Small intestine (tissue), 16 donors: ENCODE data around the gene DNAAF3. TPM values are rescaled to one million over a fixed set of nuclear protein-coding genes. Genes with fewer than 3 reads are reported as not detected.
"Not testable (repeated sequence)": the region's sequence is repeated elsewhere in the genome, so short reads cannot be mapped to it uniquely, and the experiment has no call there.

Experiments
- DNase-seq, 2 donors: peaks; one replicate each; pipeline versions ENCODE4 v3.0.0 to v3.0.0-alpha.2; 2013
- FAIRE-seq: peaks from 2 replicates; lab custom pipeline; 2012; peaks lifted over from hg19 to GRCh38; lab: Jason Lieb, UNC
- H3K27ac ChIP-seq, 3 donors: one replicate each; pipeline ENCODE4 v1.5.1; 2013; ENCODE audit warnings: low read length in 2 of 3, mild to moderate bottlenecking in 2 of 3, control low read depth in 1 of 3, inconsistent platforms in 1 of 3, low read depth in 1 of 3, moderate library complexity in 1 of 3
- H3K27me3 ChIP-seq, 3 donors: one replicate each; pipeline ENCODE4 v1.6.1; 2013; ENCODE audit warnings: low read length in 3 of 3, inconsistent platforms in 1 of 3; ENCODE audit not compliant: control insufficient read depth in 3 of 3, insufficient read depth in 3 of 3
- H3K36me3 ChIP-seq, 3 donors: one replicate each; pipeline ENCODE4 v1.6.1; 2013; ENCODE audit warnings: low read length in 3 of 3, inconsistent platforms in 1 of 3, low read depth in 1 of 3, mild to moderate bottlenecking in 1 of 3, moderate library complexity in 1 of 3; ENCODE audit not compliant: control insufficient read depth in 3 of 3, insufficient read depth in 2 of 3
- H3K4me1 ChIP-seq, 3 donors: one replicate each; pipeline ENCODE4 v1.6.1; 2013; ENCODE audit warnings: low read length in 2 of 3, inconsistent platforms in 1 of 3, low read depth in 1 of 3, mild to moderate bottlenecking in 1 of 3, moderate library complexity in 1 of 3; ENCODE audit not compliant: control insufficient read depth in 3 of 3, insufficient read depth in 2 of 3
- H3K4me3 ChIP-seq, 3 donors: one replicate each; pipeline ENCODE4 v1.5.1; 2013; ENCODE audit warnings: low read length in 3 of 3, control low read depth in 1 of 3, inconsistent platforms in 1 of 3, low read depth in 1 of 3, mild to moderate bottlenecking in 1 of 3, moderate library complexity in 1 of 3
- H3K9me3 ChIP-seq, 2 donors: one replicate each; pipeline ENCODE4 v1.6.1; 2013; ENCODE audit warnings: low read depth in 1 of 2, low read length in 1 of 2; ENCODE audit not compliant: control insufficient read depth in 2 of 2, insufficient read depth in 1 of 2
- WGBS, 3 donors: extraction: QIAGEN DNeasy Blood & Tissue Kit; methylation state at CpG; one replicate each; pipeline ENCODE4 v1.1.7; 2013; 5-methylcytosine and 5-hydroxymethylcytosine counted together
- long read RNA-seq, 10 donors: transcript quantifications; one replicate each; lab custom pipeline, GENCODE V29; 2026
- polyA plus RNA-seq, 4 donors: library from polyadenylated mRNA; stranded (reverse) in 3 of 4; unstranded in 1 of 4; fragments of 200-250 nt in 3 of 4; fragments of 120-200 nt in 1 of 4; gene quantifications; one replicate each; pipeline versions ENCODE4 v1.2.1 to v1.2.3, GENCODE V29; 2013
- donor health status: healthy with polysubstance abuse.
- donor health status: control.
- donor health status: control.
- donor health status: Bipolar disorder and iron deficiency.
- donor health status: healthy.

Gene DNAAF3
- polyA plus RNA-seq: under 1 TPM in 2 of 4 donors, not detected in 2; 0.62 to 0.64 TPM
- long read RNA-seq, donor 1: 0 reads
- long read RNA-seq, donor 2: 0 reads
- long read RNA-seq, donor 3, partial matches to known transcripts: 0 of 1 reads
- long read RNA-seq, donor 3, other reads (novel, unspliced or antisense): 0 of 1 reads
- long read RNA-seq, donor 4: 0 reads
- long read RNA-seq, donor 5: 0 reads
- long read RNA-seq, donor 6: 0 reads
- long read RNA-seq, donor 7: 0 reads
- long read RNA-seq, donor 8: 0 reads
- long read RNA-seq, donor 9: 0 reads
- long read RNA-seq, donor 10: 0 reads

GRCh38 chr19:55166530-55167268 lies at the start of gene DNAAF3:
Gene DNAAF3, minus strand, starts transcription at chr19:55166613. Its CDS starts 200 bp downstream, at chr19:55166413.
- Histone ChIP-seq H3K9me3 (no peaks in the 10 kb centered on the region), H3K4me1 (peaks cover 0 to 4% (median 0%) of the 10 kb centered on the region in 3 donors), H3K27ac (no peak within 1 kb of the TSS), H3K27me3 (peaks cover 0 to 43% (median 25%) of the 10 kb centered on the region in 3 donors), H3K4me3 (peak within 1 kb of the TSS in 2 of 3 donors; percentile 10 to 42), H3K36me3 (no peaks in the 10 kb centered on the region)
- DNase-seq: peak; percentile 96 to 97
- 1 to 2% (median 1%) methylated on average over 30 to 33 of the region's 33 CpGs for WGBS, 3 donors
- no peak for FAIRE-seq

- 83 to 86% (median 84%) methylated on average over 7 of the region's 7 CpGs for WGBS, 3 donors
- H3K27me3 ChIP-seq: peaks cover 0 to 2% (median 0%) of the 10 kb centered on the region in 3 donors
- H3K4me1 ChIP-seq: peaks cover 0 to 23% (median 5%) of the 10 kb centered on the region in 3 donors
- FAIRE-seq (no peak), DNase-seq (no peak)
- no peak overlapping the region for H3K4me3 ChIP-seq
- H3K9me3 ChIP-seq: peaks cover 0 to 16% of the 10 kb centered on the region in 2 donors
- H3K27ac ChIP-seq: no peak overlapping the region
- H3K36me3 ChIP-seq: peaks cover 0 to 4% (median 0%) of the 10 kb centered on the region in 3 donors
Measured at GRCh38 chr19:55213547-55213946, 47.1 kb upstream of the DNAAF3 start.

- peaks cover 0 to 4% (median 0%) of the 10 kb centered on the region in 3 donors for H3K36me3 ChIP-seq
- no peak overlapping the region for H3K4me3 ChIP-seq
- peaks cover 0 to 2% (median 0%) of the 10 kb centered on the region in 3 donors for H3K27me3 ChIP-seq
- H3K4me1 ChIP-seq: peaks cover 0 to 23% (median 5%) of the 10 kb centered on the region in 3 donors
- H3K9me3 ChIP-seq: peaks cover 0 to 16% of the 10 kb centered on the region in 2 donors
- WGBS, 3 donors: 78 to 90% (median 81%) methylated on average over 3 of the region's 3 CpGs
- H3K27ac ChIP-seq: no peak overlapping the region
- FAIRE-seq (no peak), DNase-seq (peak in 1 of 2 donors; percentile 68)
Measured at GRCh38 chr19:55212447-55212846, 46.0 kb upstream of the DNAAF3 start.

GRCh38 chr19:55209693-55210472 lies 43.5 kb upstream of the DNAAF3 start:
- peaks cover 0 to 3% (median 2%) of the 10 kb centered on the region in 3 donors for H3K27me3 ChIP-seq
- peak overlapping the region; percentile 87 to 99 (median 98) for H3K27ac ChIP-seq
- WGBS, 3 donors: 27 to 61% (median 42%) methylated on average over 17 of the region's 17 CpGs
- H3K9me3 ChIP-seq: peaks cover 0 to 16% of the 10 kb centered on the region in 2 donors
- H3K36me3 ChIP-seq: peaks cover 0 to 18% (median 0%) of the 10 kb centered on the region in 3 donors
- H3K4me3 ChIP-seq: peak overlapping the region in 2 of 3 donors; percentile 29 to 57
- FAIRE-seq (no peak), DNase-seq (peak; percentile 46 to 71)
- peaks cover 0 to 17% (median 0%) of the 10 kb centered on the region in 3 donors for H3K4me1 ChIP-seq

GRCh38 chr19:55208880-55209692 lies 42.7 kb upstream of the DNAAF3 start, which contains the start of gene PTPRH:
Gene PTPRH, minus strand, starts transcription at chr19:55209501. Its CDS starts 68 bp downstream, at chr19:55209433.
- WGBS, 3 donors: 8 to 36% (median 26%) methylated on average over 15 to 17 of the region's 18 CpGs
- Histone ChIP-seq H3K4me1 (peaks cover 0 to 17% (median 0%) of the 10 kb centered on the region in 3 donors), H3K27me3 (peaks cover 0 to 3% (median 2%) of the 10 kb centered on the region in 3 donors), H3K27ac (peak within 1 kb of the TSS; percentile 87 to 99 (median 98)), H3K36me3 (peaks cover 0 to 26% (median 4%) of the 10 kb centered on the region in 3 donors), H3K9me3 (peaks cover 0 to 16% of the 10 kb centered on the region in 2 donors), H3K4me3 (peak within 1 kb of the TSS; percentile 4 to 57 (median 55))
- no peak for FAIRE-seq
- DNase-seq: peak; percentile 75 to 97

- DNase-seq (peak; percentile 96 to 99), FAIRE-seq (no peak)
- 4 to 25% (median 14%) methylated on average over 29 of the region's 29 CpGs for WGBS, 3 donors
- Histone ChIP-seq H3K27ac (peak overlapping the region; percentile 94 to 98 (median 96)), H3K4me3 (peak overlapping the region in 2 of 3 donors; percentile 54 to 68), H3K4me1 (peaks cover 0 to 17% (median 0%) of the 10 kb centered on the region in 3 donors), H3K27me3 (peaks cover 0 to 3% (median 0%) of the 10 kb centered on the region in 3 donors), H3K9me3 (no peaks in the 10 kb centered on the region), H3K36me3 (peaks cover 0 to 41% (median 6%) of the 10 kb centered on the region in 3 donors)
Measured at GRCh38 chr19:55206664-55207500, 40.5 kb upstream of the DNAAF3 start.

- not testable (repeated sequence) for H3K4me3 ChIP-seq, H3K4me1 ChIP-seq, H3K27me3 ChIP-seq, FAIRE-seq, H3K9me3 ChIP-seq, H3K27ac ChIP-seq
- peaks cover 0 to 77% (median 16%) of the 10 kb centered on the region in 3 donors for H3K36me3 ChIP-seq
- WGBS, 3 donors: 75 to 91% (median 76%) methylated on average over 10 of the region's 10 CpGs
- peak in 1 of 2 donors; percentile 5 for DNase-seq
Measured at GRCh38 chr19:55202199-55202598, 35.8 kb upstream of the DNAAF3 start.
